ENCODE data around the gene FLT3LG.

Gene FLT3LG

GRCh38 chr19:49518033-49518432 lies 44.0 kb downstream of the FLT3LG start:
- no peak overlapping the region for H3K4me3 ChIP-seq (ENCODE audit: low read length)
- TF ChIP-seq, protein P1, sequence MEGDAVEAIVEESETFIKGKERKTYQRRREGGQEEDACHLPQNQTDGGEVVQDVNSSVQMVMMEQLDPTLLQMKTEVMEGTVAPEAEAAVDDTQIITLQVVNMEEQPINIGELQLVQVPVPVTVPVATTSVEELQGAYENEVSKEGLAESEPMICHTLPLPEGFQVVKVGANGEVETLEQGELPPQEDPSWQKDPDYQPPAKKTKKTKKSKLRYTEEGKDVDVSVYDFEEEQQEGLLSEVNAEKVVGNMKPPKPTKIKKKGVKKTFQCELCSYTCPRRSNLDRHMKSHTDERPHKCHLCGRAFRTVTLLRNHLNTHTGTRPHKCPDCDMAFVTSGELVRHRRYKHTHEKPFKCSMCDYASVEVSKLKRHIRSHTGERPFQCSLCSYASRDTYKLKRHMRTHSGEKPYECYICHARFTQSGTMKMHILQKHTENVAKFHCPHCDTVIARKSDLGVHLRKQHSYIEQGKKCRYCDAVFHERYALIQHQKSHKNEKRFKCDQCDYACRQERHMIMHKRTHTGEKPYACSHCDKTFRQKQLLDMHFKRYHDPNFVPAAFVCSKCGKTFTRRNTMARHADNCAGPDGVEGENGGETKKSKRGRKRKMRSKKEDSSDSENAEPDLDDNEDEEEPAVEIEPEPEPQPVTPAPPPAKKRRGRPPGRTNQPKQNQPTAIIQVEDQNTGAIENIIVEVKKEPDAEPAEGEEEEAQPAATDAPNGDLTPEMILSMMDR (IDR thresholded peaks at IDR 0.05; ENCODE audit: insufficient read depth, low read depth, low read length, missing control alignments), result no peak
- DNase-seq (ENCODE audit: low read depth), result no peak

DNA sequence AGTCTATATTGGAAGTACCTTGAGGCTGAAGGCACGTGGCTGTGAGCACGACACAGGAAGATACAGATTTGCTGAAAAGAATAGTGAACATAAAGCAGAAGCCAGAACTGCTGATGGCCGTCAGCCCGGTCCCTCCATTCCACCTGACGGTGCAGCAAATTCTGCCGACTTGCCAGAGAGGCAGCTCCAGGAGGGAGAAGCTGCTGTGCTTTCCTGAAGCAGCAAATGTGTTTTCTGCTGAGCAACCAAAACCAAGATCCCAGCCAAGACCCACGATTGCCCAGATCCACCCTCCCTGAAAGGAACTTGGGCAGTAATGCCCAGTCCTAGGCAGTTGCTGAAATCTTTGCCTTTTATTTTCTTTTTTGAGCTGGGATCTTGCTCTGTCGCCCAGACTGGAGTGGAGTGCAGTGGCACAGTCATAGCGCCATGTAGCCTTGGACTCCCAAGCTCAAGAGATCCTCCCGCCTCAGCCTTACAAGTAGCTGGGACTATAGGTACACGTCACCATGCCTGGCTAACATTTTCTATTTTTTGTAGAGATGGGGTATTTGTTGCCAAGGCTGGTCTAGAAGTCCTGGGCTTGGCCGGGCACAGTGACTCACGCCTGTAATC lies 46.8 kb downstream of the FLT3LG start:
- TF ChIP-seq, protein P1 (IDR thresholded peaks at IDR 0.05; ENCODE audit: insufficient read depth, low read depth, low read length, missing control alignments), result no peak
- H3K4me3 ChIP-seq (ENCODE audit: low read length), result no peak overlapping the region
- no peak for DNase-seq (ENCODE audit: low read depth)

DNA sequence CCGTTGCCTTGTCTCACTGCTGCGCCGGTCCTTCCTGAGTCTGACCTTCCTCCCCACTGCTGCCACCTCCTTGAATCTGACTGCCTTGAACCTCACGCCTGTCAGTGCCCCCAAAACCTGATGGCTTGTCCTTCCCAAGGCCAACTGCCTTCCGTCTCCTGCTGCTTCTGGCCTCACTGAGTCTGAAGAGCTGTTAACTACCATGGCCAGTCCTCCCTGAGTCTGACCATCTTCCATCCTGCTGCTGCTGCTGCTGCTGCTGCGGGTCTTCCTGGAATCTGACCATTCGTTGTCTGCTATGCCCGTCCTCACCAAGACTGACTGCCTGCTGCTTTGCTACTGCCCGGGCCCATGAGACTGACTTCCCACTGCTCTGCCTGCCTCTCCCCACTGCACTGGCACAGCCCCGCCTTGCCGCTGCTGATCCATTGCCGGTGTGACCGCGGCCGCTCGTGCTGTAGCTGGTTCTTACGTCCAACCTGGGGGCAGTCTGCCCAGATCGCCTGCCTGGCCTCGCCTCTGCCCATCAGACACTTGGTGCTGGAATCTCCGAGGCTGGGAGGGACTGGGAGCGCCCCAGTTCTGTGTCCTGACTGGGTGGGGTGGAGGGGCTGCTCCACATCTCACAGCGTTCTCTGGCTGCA lies 50.9 kb downstream of the FLT3LG start:
- TF ChIP-seq, protein P1 (IDR thresholded peaks at IDR 0.05; ENCODE audit: insufficient read depth, low read depth, low read length, missing control alignments), result no peak

GRCh38 chr19:49528211-49528771 lies 54.3 kb downstream of the FLT3LG start:
- TF ChIP-seq, protein P1 (IDR thresholded peaks at IDR 0.05; ENCODE audit: insufficient read depth, low read depth, low read length, missing control alignments), result no peak
- DNase-seq (ENCODE audit: low read depth), result no peak
- peak overlapping the region; percentile 52 for H3K4me3 ChIP-seq (ENCODE audit: low read length)

More for the DNA sequence above, 50.9 kb downstream of the FLT3LG start:
- H3K4me3 ChIP-seq (ENCODE audit: low read length), result no peak overlapping the region
- DNase-seq (ENCODE audit: low read depth), result no peak

- no peak for DNase-seq (ENCODE audit: low read depth)
- TF ChIP-seq, protein P1 (IDR thresholded peaks at IDR 0.05; ENCODE audit: insufficient read depth, low read depth, low read length, missing control alignments), result no peak
Measured at GRCh38 chr19:49530708-49531107, 56.7 kb downstream of the FLT3LG start.

DNA sequence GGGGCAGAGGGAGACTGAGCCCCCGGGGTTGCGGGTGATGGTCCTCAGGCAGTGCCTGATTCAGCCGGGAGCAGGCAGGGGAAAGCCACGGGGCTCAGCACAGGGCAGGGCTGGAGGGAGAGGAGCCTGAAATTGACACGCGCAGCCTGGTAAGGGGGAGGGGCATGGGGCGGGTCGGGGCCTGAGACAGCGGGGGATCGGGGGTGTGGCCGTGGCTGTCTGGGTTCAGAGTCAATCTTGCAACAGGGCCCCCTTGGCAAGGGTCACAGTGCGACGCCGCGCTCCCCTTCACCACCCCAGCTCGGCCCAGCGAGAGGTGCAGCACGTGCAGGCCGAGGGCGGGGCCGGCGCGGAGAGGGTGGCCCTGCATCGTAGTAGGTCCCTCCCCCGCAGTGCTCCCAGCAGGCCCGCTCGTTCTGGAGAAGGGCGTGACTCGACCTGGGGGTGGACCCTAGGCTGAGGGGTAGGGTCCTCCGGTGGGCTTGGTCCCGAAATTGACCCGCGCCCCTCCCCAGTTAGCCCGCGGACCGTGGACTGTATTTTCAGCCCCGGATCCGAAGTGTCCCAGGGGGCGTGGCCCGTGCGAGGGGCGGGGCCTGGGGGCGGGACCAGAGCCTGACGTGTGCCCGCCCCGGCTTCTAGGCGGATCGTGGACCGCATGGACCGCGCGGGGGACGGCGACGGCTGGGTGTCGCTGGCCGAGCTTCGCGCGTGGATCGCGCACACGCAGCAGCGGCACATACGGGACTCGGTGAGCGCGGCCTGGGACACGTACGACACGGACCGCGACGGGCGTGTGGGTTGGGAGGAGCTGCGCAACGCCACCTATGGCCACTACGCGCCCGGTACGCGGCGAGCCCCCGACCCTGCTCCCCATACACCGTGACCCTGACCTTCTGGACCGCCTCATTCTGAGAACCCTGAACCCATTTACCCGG lies 59.8 kb downstream of the FLT3LG start:
- peak overlapping the region; percentile 56 for H3K4me3 ChIP-seq (ENCODE audit: low read length)
- TF ChIP-seq, protein P1 (IDR thresholded peaks at IDR 0.05; ENCODE audit: insufficient read depth, low read depth, low read length, missing control alignments), result peak; percentile 46
- DNase-seq (ENCODE audit: low read depth), result peak; percentile 70

More at GRCh38 chr19:49530708-49531107, 56.7 kb downstream of the FLT3LG start:
- H3K4me3 ChIP-seq (ENCODE audit: low read length), result no peak overlapping the region

All from epithelial cell of esophagus (primary cell).